Type B pancreatic cell (in vitro differentiated cells): ENCODE data around the gene PRDM4. TPM values are rescaled to one million over a fixed set of nuclear protein-coding genes. Genes with fewer than 3 reads are reported as not detected.

Source experiments
- DNase-seq: peaks from one replicate; pipeline ENCODE4 v3.0.0; 2021; ENCODE audit warnings: mixed read lengths; ENCODE audit not compliant: unreplicated experiment; ENCODE audit errors: extremely low spot score
- H3K27ac Mint-ChIP-seq: 2 replicates; pipeline ENCODE4 v1.8.0; 2021; ENCODE audit warnings: mild to moderate bottlenecking, mixed read lengths
- H3K27me3 Mint-ChIP-seq: 2 replicates; pipeline ENCODE4 v1.8.0; 2021; ENCODE audit warnings: mixed read lengths
- H3K36me3 Mint-ChIP-seq: 2 replicates; pipeline ENCODE4 v1.8.0; 2021; ENCODE audit warnings: mixed read lengths
- H3K4me1 Mint-ChIP-seq: one replicate; pipeline ENCODE4 v1.8.0; 2021; ENCODE audit warnings: mixed read lengths; ENCODE audit not compliant: unreplicated experiment
- H3K4me3 Mint-ChIP-seq: 2 replicates; pipeline ENCODE4 v1.8.0; 2021; ENCODE audit warnings: mild to moderate bottlenecking, mixed read lengths
- H3K9me3 Mint-ChIP-seq: 2 replicates; pipeline ENCODE4 v1.8.0; 2021; ENCODE audit warnings: mixed read lengths
- CTCF ChIP-seq: fragments of 200-600 bp; sonication (generic); conservative IDR thresholded peaks from 2 replicates; pipeline ENCODE4 v1.5.0; 2021; ENCODE audit warnings: antibody characterized with exemption, mild to moderate bottlenecking
- total RNA-seq: library from RNA; stranded (reverse); gene quantifications from 2 replicates; pipeline ENCODE4 v1.2.1, GENCODE V29; 2021; ENCODE audit warnings: low replicate concordance

PRDM4 gene
- total RNA-seq, 1 donor from 2014 or later: 38.9 TPM

GRCh38 chr12:107783406-107784376 lies 22.8 kb upstream of the PRDM4 start:
- DNase-seq: no peak

GRCh38 chr12:107782067-107782466 lies 21.1 kb upstream of the PRDM4 start:
- H3K27ac Mint-ChIP-seq: no peak overlapping the region
- H3K36me3 Mint-ChIP-seq: no peaks in the 10 kb centered on the region
- H3K4me3 Mint-ChIP-seq: no peak overlapping the region
- no peak for TF ChIP-seq CTCF
- peaks cover 44% of the 10 kb centered on the region for H3K27me3 Mint-ChIP-seq
- no peaks in the 10 kb centered on the region for H3K9me3 Mint-ChIP-seq
- H3K4me1 Mint-ChIP-seq: no peaks in the 10 kb centered on the region
- no peak for DNase-seq

More at GRCh38 chr12:107783406-107784376, 22.8 kb upstream of the PRDM4 start:
- Mint-ChIP-seq H3K4me3 (no peak overlapping the region), H3K27me3 (peaks cover 32% of the 10 kb centered on the region), H3K9me3 (no peaks in the 10 kb centered on the region), H3K27ac (no peak overlapping the region), H3K4me1 (no peaks in the 10 kb centered on the region), H3K36me3 (no peaks in the 10 kb centered on the region)
- TF ChIP-seq CTCF: no peak

GRCh38 chr12:107780298-107780697 lies 19.4 kb upstream of the PRDM4 start:
- H3K27ac Mint-ChIP-seq: no peak overlapping the region

GRCh38 chr12:107779077-107779831 lies 18.3 kb upstream of the PRDM4 start:
- no peak overlapping the region for H3K27ac Mint-ChIP-seq
- H3K36me3 Mint-ChIP-seq: no peaks in the 10 kb centered on the region
- DNase-seq: no peak
- peaks cover 70% of the 10 kb centered on the region for H3K27me3 Mint-ChIP-seq
- no peaks in the 10 kb centered on the region for H3K9me3 Mint-ChIP-seq
- no peaks in the 10 kb centered on the region for H3K4me1 Mint-ChIP-seq
- no peak for TF ChIP-seq CTCF
- no peak overlapping the region for H3K4me3 Mint-ChIP-seq

More at GRCh38 chr12:107780298-107780697, 19.4 kb upstream of the PRDM4 start:
- Mint-ChIP-seq H3K4me1 (no peaks in the 10 kb centered on the region), H3K4me3 (no peak overlapping the region), H3K27me3 (peaks cover 60% of the 10 kb centered on the region), H3K36me3 (no peaks in the 10 kb centered on the region), H3K9me3 (no peaks in the 10 kb centered on the region)
- no peak for TF ChIP-seq CTCF
- no peak for DNase-seq

GRCh38 chr12:107778383-107779025 lies 17.6 kb upstream of the PRDM4 start:
- no peak overlapping the region for H3K27ac Mint-ChIP-seq
- H3K9me3 Mint-ChIP-seq: no peaks in the 10 kb centered on the region
- no peak for TF ChIP-seq CTCF
- no peak for DNase-seq
- H3K4me3 Mint-ChIP-seq: no peak overlapping the region
- H3K4me1 Mint-ChIP-seq: no peaks in the 10 kb centered on the region
- no peaks in the 10 kb centered on the region for H3K36me3 Mint-ChIP-seq
- H3K27me3 Mint-ChIP-seq: peaks cover 78% of the 10 kb centered on the region
